DND-41 (cell line): ENCODE data around the gene ACSS3.
"Not testable (repeated sequence)": the region's sequence is repeated elsewhere in the genome, so short reads cannot be mapped to it uniquely, and the experiment has no call there.

Source experiments
- ATAC-seq: fragments of 200-7000 bp; cut with Tn5 transposase; 3 replicates; pipeline ENCODE4 v1.9.1; 2021; ENCODE audit warnings: low read depth; ENCODE audit not compliant: insufficient read depth
- DNase-seq: peaks from one replicate; pipeline ENCODE4 v3.0.0-alpha.2; 2020
- H2AFZ ChIP-seq: 2 replicates; pipeline ENCODE4 v1.6.0; 2012; ENCODE audit warnings: low read depth, low read length
- H3K27ac ChIP-seq: 2 replicates; pipeline ENCODE4 v1.5.1; 2012; ENCODE audit warnings: low read length, inconsistent platforms
- H3K27me3 ChIP-seq: fragments of 200-600 bp; sonication (generic); 2 replicates; pipeline ENCODE4 v1.6.0; 2012; ENCODE audit warnings: low read length, mild to moderate bottlenecking, inconsistent platforms; ENCODE audit not compliant: insufficient read depth, poor library complexity
- H3K36me3 ChIP-seq: 2 replicates; pipeline ENCODE4 v1.5.1; 2012; ENCODE audit warnings: low read length, inconsistent platforms; ENCODE audit not compliant: insufficient read depth
- H3K4me1 ChIP-seq: 2 replicates; pipeline ENCODE4 v1.5.1; 2012; ENCODE audit warnings: mild to moderate bottlenecking, low read length; ENCODE audit not compliant: insufficient read depth
- H3K4me2 ChIP-seq: 2 replicates; pipeline ENCODE4 v1.6.0; 2012; ENCODE audit warnings: mild to moderate bottlenecking, moderate library complexity, low read length, inconsistent platforms; ENCODE audit not compliant: insufficient read depth
- H3K4me3 ChIP-seq, 2 experiments: fragments of 200-600 bp in 1 of 2; shearing (Covaris generic) in 1 of 2; 2 replicates each; pipeline ENCODE4 v1.5.1; 2012 to 2016; ENCODE audit warnings: inconsistent platforms in 2 of 2, low read length in 2 of 2, mild to moderate bottlenecking in 2 of 2, low read depth in 1 of 2, moderate library complexity in 1 of 2
- H3K79me2 ChIP-seq: 2 replicates; pipeline ENCODE4 v1.6.0; 2012; ENCODE audit warnings: low read length, inconsistent platforms; ENCODE audit not compliant: insufficient read depth
- H3K9ac ChIP-seq: 2 replicates; pipeline ENCODE4 v1.6.0; 2012; ENCODE audit warnings: low read depth, mild to moderate bottlenecking, inconsistent platforms, low read length, moderate library complexity
- H3K9me3 ChIP-seq: 2 replicates; pipeline ENCODE4 v1.5.1; 2012; ENCODE audit warnings: low read length, moderate library complexity, mild to moderate bottlenecking, inconsistent platforms; ENCODE audit not compliant: insufficient read depth, severe bottlenecking
- H4K20me1 ChIP-seq: 2 replicates; pipeline ENCODE4 v1.6.0; 2012; ENCODE audit warnings: low read length; ENCODE audit not compliant: insufficient read depth
- EZH2 ChIP-seq: IDR thresholded peaks from 3 replicates; pipeline ENCODE4 v1.6.1; 2012; ENCODE audit warnings: borderline replicate concordance, low read depth, mild to moderate bottlenecking, moderate library complexity, low read length, inconsistent platforms; ENCODE audit not compliant: severe bottlenecking
- TF ChIP-seq, protein P1 (sequence below): IDR thresholded peaks from 2 replicates; pipeline ENCODE4 v1.5.1; 2012; ENCODE audit warnings: borderline replicate concordance, low read length, moderate library complexity, mild to moderate bottlenecking; ENCODE audit not compliant: poor library complexity, severe bottlenecking; ENCODE audit errors: extremely low read depth

The ACSS3 gene

GRCh38 chr12:81095501-81096232 is 17.8 kb downstream of the ACSS3 start:
- no peak for DNase-seq

DNA sequence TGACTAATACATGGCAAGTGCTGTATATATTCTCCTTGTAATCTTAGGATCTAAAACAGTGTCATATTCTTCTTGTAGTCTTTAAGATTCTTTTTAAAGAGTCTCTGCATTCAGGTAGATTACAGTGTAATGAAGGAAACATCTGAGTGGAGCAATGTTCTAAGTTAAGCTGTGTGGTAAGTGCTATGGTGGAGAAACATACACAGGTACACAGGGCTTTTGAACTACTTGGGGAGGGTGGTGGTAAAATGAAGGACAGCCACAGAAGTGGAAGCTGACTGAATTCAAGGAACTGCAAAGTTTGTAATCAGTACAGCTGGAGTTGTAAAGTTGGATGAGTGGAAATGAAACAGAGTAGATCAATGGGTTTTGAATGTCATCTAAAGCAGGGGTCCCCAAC is 27.8 kb downstream of the ACSS3 start:
- Histone ChIP-seq H2AFZ (no peak overlapping the region), H4K20me1 (no peaks in the 10 kb centered on the region), H3K27me3 (no peaks in the 10 kb centered on the region), H3K79me2 (no peaks in the 10 kb centered on the region), H3K4me1 (no peaks in the 10 kb centered on the region), H3K4me2 (no peak overlapping the region), H3K27ac (no peak overlapping the region), H3K4me3 (no peak overlapping the region), H3K9ac (no peak overlapping the region), H3K9me3 (no peaks in the 10 kb centered on the region), H3K36me3 (no peaks in the 10 kb centered on the region)
- no peak for TF ChIP-seq EZH2
- TF ChIP-seq, protein P1, sequence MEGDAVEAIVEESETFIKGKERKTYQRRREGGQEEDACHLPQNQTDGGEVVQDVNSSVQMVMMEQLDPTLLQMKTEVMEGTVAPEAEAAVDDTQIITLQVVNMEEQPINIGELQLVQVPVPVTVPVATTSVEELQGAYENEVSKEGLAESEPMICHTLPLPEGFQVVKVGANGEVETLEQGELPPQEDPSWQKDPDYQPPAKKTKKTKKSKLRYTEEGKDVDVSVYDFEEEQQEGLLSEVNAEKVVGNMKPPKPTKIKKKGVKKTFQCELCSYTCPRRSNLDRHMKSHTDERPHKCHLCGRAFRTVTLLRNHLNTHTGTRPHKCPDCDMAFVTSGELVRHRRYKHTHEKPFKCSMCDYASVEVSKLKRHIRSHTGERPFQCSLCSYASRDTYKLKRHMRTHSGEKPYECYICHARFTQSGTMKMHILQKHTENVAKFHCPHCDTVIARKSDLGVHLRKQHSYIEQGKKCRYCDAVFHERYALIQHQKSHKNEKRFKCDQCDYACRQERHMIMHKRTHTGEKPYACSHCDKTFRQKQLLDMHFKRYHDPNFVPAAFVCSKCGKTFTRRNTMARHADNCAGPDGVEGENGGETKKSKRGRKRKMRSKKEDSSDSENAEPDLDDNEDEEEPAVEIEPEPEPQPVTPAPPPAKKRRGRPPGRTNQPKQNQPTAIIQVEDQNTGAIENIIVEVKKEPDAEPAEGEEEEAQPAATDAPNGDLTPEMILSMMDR = no peak
- DNase-seq (no peak), ATAC-seq (no peak)

More at GRCh38 chr12:81095501-81096232, 17.8 kb downstream of the ACSS3 start:
- no peak overlapping the region for H3K9ac ChIP-seq
- no peak overlapping the region for H2AFZ ChIP-seq
- H3K4me1 ChIP-seq = no peaks in the 10 kb centered on the region
- no peaks in the 10 kb centered on the region for H3K79me2 ChIP-seq
- TF ChIP-seq EZH2 = no peak
- TF ChIP-seq, protein P1 = no peak
- ATAC-seq = no peak
- no peaks in the 10 kb centered on the region for H3K9me3 ChIP-seq
- no peaks in the 10 kb centered on the region for H3K27me3 ChIP-seq
- H3K27ac ChIP-seq = no peak overlapping the region
- no peak overlapping the region for H3K4me3 ChIP-seq
- H3K36me3 ChIP-seq = no peaks in the 10 kb centered on the region
- no peaks in the 10 kb centered on the region for H4K20me1 ChIP-seq
- no peak overlapping the region for H3K4me2 ChIP-seq

- no peak for TF ChIP-seq EZH2
- TF ChIP-seq, protein P1 = no peak
- H3K27ac ChIP-seq = no peak overlapping the region
- H3K79me2 ChIP-seq = no peaks in the 10 kb centered on the region
- H3K4me3 ChIP-seq = no peak overlapping the region
- H3K27me3 ChIP-seq = no peaks in the 10 kb centered on the region
- no peaks in the 10 kb centered on the region for H4K20me1 ChIP-seq
- H3K4me2 ChIP-seq = no peak overlapping the region
- H3K4me1 ChIP-seq = no peaks in the 10 kb centered on the region
- no peaks in the 10 kb centered on the region for H3K36me3 ChIP-seq
- no peak overlapping the region for H3K9ac ChIP-seq
- no peak for DNase-seq
- no peak for ATAC-seq
- no peak overlapping the region for H2AFZ ChIP-seq
- no peaks in the 10 kb centered on the region for H3K9me3 ChIP-seq
Observed at GRCh38 chr12:81114226-81114625, 36.3 kb downstream of the ACSS3 start.

DNA sequence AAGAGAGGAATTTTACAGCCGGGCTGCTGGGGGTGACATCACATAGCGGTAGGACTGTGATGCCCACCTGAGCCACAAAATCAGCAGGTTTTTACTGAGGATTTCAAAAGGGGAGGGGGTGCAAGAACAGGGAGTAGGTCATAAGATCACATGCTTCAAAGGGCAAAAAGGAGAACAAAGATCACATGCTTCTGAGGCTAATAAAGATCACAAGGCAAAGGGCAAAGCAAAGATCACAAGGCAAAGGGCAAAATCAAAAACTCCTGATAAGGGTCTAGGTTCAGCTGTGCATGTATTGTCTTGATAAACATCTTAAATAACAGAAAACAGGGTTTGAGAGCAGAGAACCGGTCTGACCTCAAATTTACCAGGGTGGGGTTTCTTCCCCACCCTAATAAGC is 41.2 kb downstream of the ACSS3 start:
- H4K20me1 ChIP-seq, H3K36me3 ChIP-seq, H3K27ac ChIP-seq, H2AFZ ChIP-seq, H3K9ac ChIP-seq, DNase-seq, H3K27me3 ChIP-seq, H3K4me1 ChIP-seq, ATAC-seq, H3K4me3 ChIP-seq, H3K79me2 ChIP-seq, H3K4me2 ChIP-seq, H3K9me3 ChIP-seq: not testable (repeated sequence)
